HepG2 (cell line): ENCODE results near the gene MAGI1.

Experiments
- ATF1 ChIP-seq: IDR thresholded peaks from 2 replicates; pipeline ENCODE4 v1.6.1; 2016; ENCODE audit warnings: mild to moderate bottlenecking, control low read depth
- CEBPB ChIP-seq: IDR thresholded peaks from 2 replicates; pipeline ENCODE4 v1.6.1; 2011; ENCODE audit warnings: low read depth, low read length, improper control_type of control experiment, borderline replicate concordance
- CHD2 ChIP-seq: IDR thresholded peaks from 2 replicates; pipeline ENCODE4 v1.6.1; 2011; ENCODE audit warnings: low read depth, low read length, improper control_type of control experiment
- EZH2 ChIP-seq: conservative IDR thresholded peaks from 2 replicates; pipeline ENCODE4 v1.6.1; 2012; ENCODE audit warnings: mild to moderate bottlenecking, low read depth, low read length, moderate library complexity
- GLI4 ChIP-seq: sonication (generic); formaldehyde crosslinking; IDR thresholded peaks from 2 replicates; pipeline ENCODE4 v1.5.1; 2020; ENCODE audit warnings: missing genetic modification reagents, mild to moderate bottlenecking, moderate library complexity, borderline replicate concordance
- IKZF1 ChIP-seq: fragments of 450-650 bp; IDR thresholded peaks from 2 replicates; pipeline ENCODE4 v1.7.1; 2016
- MEIS2 ChIP-seq: sonication (generic); formaldehyde crosslinking; IDR thresholded peaks from 2 replicates; pipeline ENCODE4 v1.9.0; 2021; ENCODE audit warnings: mild to moderate bottlenecking, missing genetic modification reagents
- ZNF451 ChIP-seq: sonication (generic); formaldehyde crosslinking; IDR thresholded peaks from 2 replicates; pipeline ENCODE4 v1.5.0; 2020; ENCODE audit warnings: mild to moderate bottlenecking, missing genetic modification reagents
- ZNF768 ChIP-seq: sonication (generic); formaldehyde crosslinking; IDR thresholded peaks from 2 replicates; pipeline ENCODE4 v1.4.0; 2020; ENCODE audit warnings: missing genetic modification reagents
- TF ChIP-seq, protein P1 (sequence below), 2 experiments: sonication (generic) in 1 of 2; formaldehyde crosslinking in 1 of 2; IDR thresholded peaks; 2 replicates each; pipeline versions ENCODE4 v1.4.0 to v1.6.1; 2018 to 2020; ENCODE audit warnings: missing genetic modification reagents in 2 of 2, borderline replicate concordance in 1 of 2, low read depth in 1 of 2, mild to moderate bottlenecking in 1 of 2, missing biosample characterization in 1 of 2
- TF ChIP-seq, protein P2 (sequence below): sonication (generic); formaldehyde crosslinking; IDR thresholded peaks from 2 replicates; pipeline ENCODE4 v1.4.0; 2020; ENCODE audit warnings: missing genetic modification reagents
- TF ChIP-seq, protein P3 (sequence below): sonication (generic); formaldehyde crosslinking; IDR thresholded peaks from 2 replicates; pipeline ENCODE4 v1.5.0; 2020; ENCODE audit warnings: mild to moderate bottlenecking, missing genetic modification reagents, moderate library complexity
- TF ChIP-seq, protein P4 (sequence below): IDR thresholded peaks from 2 replicates; pipeline ENCODE4 v1.6.1; 2016; ENCODE audit warnings: missing compliant biosample characterization, missing genetic modification reagents, borderline replicate concordance

DNA sequence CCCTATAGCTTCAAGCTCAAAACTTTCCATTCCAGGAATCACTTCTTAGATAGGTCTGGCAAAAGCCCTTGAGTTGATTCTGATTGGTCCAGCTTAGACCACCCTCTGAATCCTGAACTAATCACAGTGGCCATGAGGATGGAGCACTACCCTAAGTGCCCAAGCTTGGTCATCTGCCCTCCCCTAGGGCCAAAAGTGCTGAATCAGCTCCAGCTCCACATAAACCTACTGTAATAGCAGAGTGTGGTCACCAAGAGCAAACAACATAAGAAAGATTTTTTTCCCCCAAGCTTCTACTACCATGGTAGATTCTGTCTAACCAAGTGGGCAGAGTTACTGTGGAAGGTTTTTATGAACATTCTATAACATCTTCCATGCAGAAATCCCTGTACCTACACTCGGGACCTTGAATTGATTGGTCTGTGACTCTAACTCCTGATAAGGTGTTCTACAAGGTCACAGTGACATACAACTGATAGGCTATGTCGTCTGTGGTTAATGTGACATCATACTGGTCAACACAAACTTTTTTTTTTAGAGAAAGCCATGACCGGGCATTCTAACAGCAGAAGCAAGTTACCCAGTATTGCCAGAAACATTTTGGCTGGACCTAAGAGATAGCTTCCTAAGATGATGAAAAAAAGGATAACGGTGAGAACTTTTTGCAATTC is 320.9 kb downstream of the MAGI1 start:
- TF ChIP-seq IKZF1, result no peak
- TF ChIP-seq GLI4, result no peak
- TF ChIP-seq, protein P1, sequence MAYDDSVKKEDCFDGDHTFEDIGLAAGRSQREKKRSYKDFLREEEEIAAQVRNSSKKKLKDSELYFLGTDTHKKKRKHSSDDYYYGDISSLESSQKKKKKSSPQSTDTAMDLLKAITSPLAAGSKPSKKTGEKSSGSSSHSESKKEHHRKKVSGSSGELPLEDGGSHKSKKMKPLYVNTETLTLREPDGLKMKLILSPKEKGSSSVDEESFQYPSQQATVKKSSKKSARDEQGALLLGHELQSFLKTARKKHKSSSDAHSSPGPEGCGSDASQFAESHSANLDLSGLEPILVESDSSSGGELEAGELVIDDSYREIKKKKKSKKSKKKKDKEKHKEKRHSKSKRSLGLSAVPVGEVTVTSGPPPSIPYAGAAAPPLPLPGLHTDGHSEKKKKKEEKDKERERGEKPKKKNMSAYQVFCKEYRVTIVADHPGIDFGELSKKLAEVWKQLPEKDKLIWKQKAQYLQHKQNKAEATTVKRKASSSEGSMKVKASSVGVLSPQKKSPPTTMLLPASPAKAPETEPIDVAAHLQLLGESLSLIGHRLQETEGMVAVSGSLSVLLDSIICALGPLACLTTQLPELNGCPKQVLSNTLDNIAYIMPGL (CRISPR knock-in tag; IDR thresholded peaks at IDR 0.05; ENCODE audit: borderline replicate concordance in 1 of 2, low read depth in 1 of 2), result no peak
- no peak for TF ChIP-seq CEBPB
- TF ChIP-seq, protein P2, sequence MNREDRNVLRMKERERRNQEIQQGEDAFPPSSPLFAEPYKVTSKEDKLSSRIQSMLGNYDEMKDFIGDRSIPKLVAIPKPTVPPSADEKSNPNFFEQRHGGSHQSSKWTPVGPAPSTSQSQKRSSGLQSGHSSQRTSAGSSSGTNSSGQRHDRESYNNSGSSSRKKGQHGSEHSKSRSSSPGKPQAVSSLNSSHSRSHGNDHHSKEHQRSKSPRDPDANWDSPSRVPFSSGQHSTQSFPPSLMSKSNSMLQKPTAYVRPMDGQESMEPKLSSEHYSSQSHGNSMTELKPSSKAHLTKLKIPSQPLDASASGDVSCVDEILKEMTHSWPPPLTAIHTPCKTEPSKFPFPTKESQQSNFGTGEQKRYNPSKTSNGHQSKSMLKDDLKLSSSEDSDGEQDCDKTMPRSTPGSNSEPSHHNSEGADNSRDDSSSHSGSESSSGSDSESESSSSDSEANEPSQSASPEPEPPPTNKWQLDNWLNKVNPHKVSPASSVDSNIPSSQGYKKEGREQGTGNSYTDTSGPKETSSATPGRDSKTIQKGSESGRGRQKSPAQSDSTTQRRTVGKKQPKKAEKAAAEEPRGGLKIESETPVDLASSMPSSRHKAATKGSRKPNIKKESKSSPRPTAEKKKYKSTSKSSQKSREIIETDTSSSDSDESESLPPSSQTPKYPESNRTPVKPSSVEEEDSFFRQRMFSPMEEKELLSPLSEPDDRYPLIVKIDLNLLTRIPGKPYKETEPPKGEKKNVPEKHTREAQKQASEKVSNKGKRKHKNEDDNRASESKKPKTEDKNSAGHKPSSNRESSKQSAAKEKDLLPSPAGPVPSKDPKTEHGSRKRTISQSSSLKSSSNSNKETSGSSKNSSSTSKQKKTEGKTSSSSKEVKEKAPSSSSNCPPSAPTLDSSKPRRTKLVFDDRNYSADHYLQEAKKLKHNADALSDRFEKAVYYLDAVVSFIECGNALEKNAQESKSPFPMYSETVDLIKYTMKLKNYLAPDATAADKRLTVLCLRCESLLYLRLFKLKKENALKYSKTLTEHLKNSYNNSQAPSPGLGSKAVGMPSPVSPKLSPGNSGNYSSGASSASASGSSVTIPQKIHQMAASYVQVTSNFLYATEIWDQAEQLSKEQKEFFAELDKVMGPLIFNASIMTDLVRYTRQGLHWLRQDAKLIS (CRISPR knock-in tag), result no peak
- TF ChIP-seq ZNF768, result no peak
- no peak for TF ChIP-seq ATF1 (CRISPR knock-in tag)
- TF ChIP-seq ZNF451 (CRISPR knock-in tag), result no peak
- TF ChIP-seq, protein P3, sequence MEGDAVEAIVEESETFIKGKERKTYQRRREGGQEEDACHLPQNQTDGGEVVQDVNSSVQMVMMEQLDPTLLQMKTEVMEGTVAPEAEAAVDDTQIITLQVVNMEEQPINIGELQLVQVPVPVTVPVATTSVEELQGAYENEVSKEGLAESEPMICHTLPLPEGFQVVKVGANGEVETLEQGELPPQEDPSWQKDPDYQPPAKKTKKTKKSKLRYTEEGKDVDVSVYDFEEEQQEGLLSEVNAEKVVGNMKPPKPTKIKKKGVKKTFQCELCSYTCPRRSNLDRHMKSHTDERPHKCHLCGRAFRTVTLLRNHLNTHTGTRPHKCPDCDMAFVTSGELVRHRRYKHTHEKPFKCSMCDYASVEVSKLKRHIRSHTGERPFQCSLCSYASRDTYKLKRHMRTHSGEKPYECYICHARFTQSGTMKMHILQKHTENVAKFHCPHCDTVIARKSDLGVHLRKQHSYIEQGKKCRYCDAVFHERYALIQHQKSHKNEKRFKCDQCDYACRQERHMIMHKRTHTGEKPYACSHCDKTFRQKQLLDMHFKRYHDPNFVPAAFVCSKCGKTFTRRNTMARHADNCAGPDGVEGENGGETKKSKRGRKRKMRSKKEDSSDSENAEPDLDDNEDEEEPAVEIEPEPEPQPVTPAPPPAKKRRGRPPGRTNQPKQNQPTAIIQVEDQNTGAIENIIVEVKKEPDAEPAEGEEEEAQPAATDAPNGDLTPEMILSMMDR (CRISPR knock-in tag), result no peak
- TF ChIP-seq EZH2, result no peak
- TF ChIP-seq MEIS2 (CRISPR knock-in tag), result no peak
- no peak for TF ChIP-seq CHD2
- TF ChIP-seq, protein P4, sequence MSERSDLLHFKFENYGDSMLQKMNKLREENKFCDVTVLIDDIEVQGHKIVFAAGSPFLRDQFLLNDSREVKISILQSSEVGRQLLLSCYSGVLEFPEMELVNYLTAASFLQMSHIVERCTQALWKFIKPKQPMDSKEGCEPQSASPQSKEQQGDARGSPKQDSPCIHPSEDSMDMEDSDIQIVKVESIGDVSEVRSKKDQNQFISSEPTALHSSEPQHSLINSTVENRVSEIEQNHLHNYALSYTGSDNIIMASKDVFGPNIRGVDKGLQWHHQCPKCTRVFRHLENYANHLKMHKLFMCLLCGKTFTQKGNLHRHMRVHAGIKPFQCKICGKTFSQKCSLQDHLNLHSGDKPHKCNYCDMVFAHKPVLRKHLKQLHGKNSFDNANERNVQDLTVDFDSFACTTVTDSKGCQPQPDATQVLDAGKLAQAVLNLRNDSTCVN (CRISPR knock-in tag), result no peak
